Uterus (tissue), 4 donors: Measurements from ENCODE around the gene PAX2. TPM values are rescaled to one million over a fixed set of nuclear protein-coding genes. Genes with fewer than 3 reads are reported as not detected.

Source experiments
- DNase-seq, 2 donors: peaks; one replicate each; pipeline ENCODE4 v3.0.0-alpha.2; 2019 to 2020
- H3K27ac ChIP-seq, 2 donors: fragments of 200-600 bp; sonication (generic); 1 replicate in 1 of 2; 2 replicates in 1 of 2; pipeline ENCODE4 v1.5.1; 2016 to 2018
- H3K27me3 ChIP-seq, 2 donors: fragments of 200-600 bp; sonication (generic); one replicate each; pipeline ENCODE4 v1.5.1; 2018 to 2019; ENCODE audit warnings: control low read depth in 1 of 2
- H3K36me3 ChIP-seq, 2 donors: fragments of 200-600 bp; sonication (generic); one replicate each; pipeline ENCODE4 v1.5.1; 2019; ENCODE audit warnings: control low read depth in 1 of 2
- H3K4me1 ChIP-seq, 2 donors: fragments of 200-600 bp; sonication (generic); one replicate each; pipeline ENCODE4 v1.5.1; 2018 to 2019; ENCODE audit warnings: control low read depth in 1 of 2
- H3K4me3 ChIP-seq, 2 donors: fragments of 200-600 bp; sonication (generic); 1 replicate in 1 of 2; 2 replicates in 1 of 2; pipeline ENCODE4 v1.5.1; 2018 to 2019; ENCODE audit warnings: mild to moderate bottlenecking in 1 of 2
- H3K9me3 ChIP-seq, 2 donors: fragments of 200-600 bp; sonication (generic); one replicate each; pipeline ENCODE4 v1.5.1; 2019; ENCODE audit warnings: control low read depth in 1 of 2
- POLR2A ChIP-seq, 2 donors: fragments of 450-650 bp; IDR thresholded peaks; one replicate each; pipeline ENCODE4 v1.6.1; 2016; ENCODE audit warnings: antibody characterized with exemption in 2 of 2, mild to moderate bottlenecking in 1 of 2, moderate library complexity in 1 of 2
- intact Hi-C: fragments of 100-400 bp; cut with DNase I; formaldehyde crosslinking; loops from one replicate; pipeline ENCODE4 v1.15.1; 2023; ENCODE audit warnings: low total_unique reads
- total RNA-seq, 4 donors: library from RNA; depleted of rRNA in 3 of 4; stranded (reverse); fragments of >200 nt in 3 of 4; gene quantifications; one replicate each; pipeline versions ENCODE4 v1.1.0 to v1.2.4, GENCODE V29; 2014 to 2023
- TF ChIP-seq, protein P1 (sequence below), 4 experiments: fragments of 200-600 bp in 2 of 4; fragments of 450-650 bp in 2 of 4; sonication (generic) in 2 of 4; IDR thresholded peaks; one replicate each; pipeline ENCODE4 v1.5.1; 2016 to 2019; ENCODE audit warnings: antibody characterized with exemption in 4 of 4, mild to moderate bottlenecking in 2 of 4, moderate library complexity in 1 of 4
- donor health status: DM: yes; HTN: yes; CAD: no.

Gene PAX2
- total RNA-seq, 4 donors from 2014 or later, result 0.64 to 39.7 (median 21.3) TPM; not detected in 1

DNA sequence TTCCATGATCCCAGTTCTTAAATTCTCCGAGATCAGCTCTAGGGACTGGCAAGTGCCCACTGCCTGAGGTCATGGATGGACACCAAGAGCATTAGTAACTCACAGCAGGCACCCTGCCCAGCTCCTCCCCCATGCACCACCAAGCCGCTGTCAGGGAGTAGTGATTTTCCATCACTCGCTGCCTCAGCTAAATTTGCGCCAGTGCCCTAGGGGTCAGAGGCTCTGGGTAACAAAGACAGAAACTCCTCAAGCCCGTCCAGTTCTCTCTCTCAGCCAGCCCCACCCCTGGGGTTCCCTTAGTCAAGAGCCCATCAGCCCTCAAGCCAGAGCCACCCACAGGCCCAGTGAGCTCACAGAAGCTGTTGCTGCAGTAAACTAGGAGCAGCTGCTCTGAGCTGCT is 30.0 kb downstream of the PAX2 start:
- H3K27me3 ChIP-seq, result no peaks in the 10 kb centered on the region
- TF ChIP-seq, protein P1, sequence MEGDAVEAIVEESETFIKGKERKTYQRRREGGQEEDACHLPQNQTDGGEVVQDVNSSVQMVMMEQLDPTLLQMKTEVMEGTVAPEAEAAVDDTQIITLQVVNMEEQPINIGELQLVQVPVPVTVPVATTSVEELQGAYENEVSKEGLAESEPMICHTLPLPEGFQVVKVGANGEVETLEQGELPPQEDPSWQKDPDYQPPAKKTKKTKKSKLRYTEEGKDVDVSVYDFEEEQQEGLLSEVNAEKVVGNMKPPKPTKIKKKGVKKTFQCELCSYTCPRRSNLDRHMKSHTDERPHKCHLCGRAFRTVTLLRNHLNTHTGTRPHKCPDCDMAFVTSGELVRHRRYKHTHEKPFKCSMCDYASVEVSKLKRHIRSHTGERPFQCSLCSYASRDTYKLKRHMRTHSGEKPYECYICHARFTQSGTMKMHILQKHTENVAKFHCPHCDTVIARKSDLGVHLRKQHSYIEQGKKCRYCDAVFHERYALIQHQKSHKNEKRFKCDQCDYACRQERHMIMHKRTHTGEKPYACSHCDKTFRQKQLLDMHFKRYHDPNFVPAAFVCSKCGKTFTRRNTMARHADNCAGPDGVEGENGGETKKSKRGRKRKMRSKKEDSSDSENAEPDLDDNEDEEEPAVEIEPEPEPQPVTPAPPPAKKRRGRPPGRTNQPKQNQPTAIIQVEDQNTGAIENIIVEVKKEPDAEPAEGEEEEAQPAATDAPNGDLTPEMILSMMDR (IDR thresholded peaks at IDR 0.05), result no peak
- no peak for TF ChIP-seq POLR2A (IDR thresholded peaks at IDR 0.05)
- intact Hi-C loops, result no loop called here

DNA sequence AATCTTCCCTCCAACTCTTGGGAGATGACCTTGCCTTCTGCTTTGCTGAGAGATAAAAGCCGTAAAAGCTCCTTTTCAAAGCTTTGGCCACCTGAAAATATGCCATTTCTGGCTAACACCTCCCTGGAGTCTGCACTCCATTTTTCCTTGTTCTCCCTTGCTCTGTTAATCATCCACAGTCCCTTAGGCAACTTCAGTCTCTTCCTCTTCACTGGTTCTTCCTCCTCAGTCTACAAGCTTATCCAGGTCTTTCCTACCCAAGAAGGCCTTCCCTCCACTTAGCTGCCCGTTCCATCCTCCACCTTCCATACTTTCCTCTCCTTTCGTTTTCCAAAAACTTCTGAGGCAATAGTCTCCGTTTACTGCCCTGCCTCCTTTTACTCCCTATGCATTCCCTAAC is 30.5 kb downstream of the PAX2 start:
- no peaks in the 10 kb centered on the region for H3K36me3 ChIP-seq
- no peak for DNase-seq
- H3K27ac ChIP-seq, result no peak overlapping the region
- intact Hi-C loops, result no loop called here
- H3K4me3 ChIP-seq, result no peak overlapping the region
- no peaks in the 10 kb centered on the region for H3K4me1 ChIP-seq
- no peaks in the 10 kb centered on the region for H3K9me3 ChIP-seq
- TF ChIP-seq, protein P1 (IDR thresholded peaks at IDR 0.05), result no peak
- TF ChIP-seq POLR2A (IDR thresholded peaks at IDR 0.05), result no peak
- no peaks in the 10 kb centered on the region for H3K27me3 ChIP-seq

More for the DNA sequence above, 30.0 kb downstream of the PAX2 start:
- Histone ChIP-seq H3K4me3 (no peak overlapping the region), H3K27ac (no peak overlapping the region), H3K4me1 (no peaks in the 10 kb centered on the region), H3K36me3 (no peaks in the 10 kb centered on the region), H3K9me3 (no peaks in the 10 kb centered on the region)
- DNase-seq, result no peak

DNA sequence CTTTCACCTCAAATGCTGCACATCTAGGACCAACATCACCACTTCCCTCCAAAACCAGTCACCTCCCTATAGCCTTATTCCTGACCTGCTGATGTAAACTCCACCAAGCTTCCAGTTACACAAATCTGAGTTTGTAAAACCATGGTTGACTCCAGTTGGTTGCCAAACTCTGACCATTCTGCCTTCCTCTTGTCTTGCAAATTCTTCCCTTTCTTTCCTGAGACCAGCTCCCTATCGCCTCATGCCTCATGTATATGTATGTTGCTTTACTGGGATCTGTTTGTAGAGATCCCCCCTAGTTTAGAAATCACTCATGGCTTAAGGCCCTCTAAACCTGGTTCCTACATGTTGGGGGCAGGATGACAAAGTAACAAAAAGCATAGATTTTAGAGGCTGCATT is 31.3 kb downstream of the PAX2 start:
- TF ChIP-seq, protein P1 (IDR thresholded peaks at IDR 0.05), result no peak
- TF ChIP-seq POLR2A (IDR thresholded peaks at IDR 0.05), result no peak
- no peaks in the 10 kb centered on the region for H3K27me3 ChIP-seq
- H3K9me3 ChIP-seq, result no peaks in the 10 kb centered on the region
- no peak for DNase-seq
- no peak overlapping the region for H3K4me3 ChIP-seq
- H3K36me3 ChIP-seq, result no peaks in the 10 kb centered on the region
- no peak overlapping the region for H3K27ac ChIP-seq
- H3K4me1 ChIP-seq, result no peaks in the 10 kb centered on the region
- intact Hi-C loops, result no loop called here

DNA sequence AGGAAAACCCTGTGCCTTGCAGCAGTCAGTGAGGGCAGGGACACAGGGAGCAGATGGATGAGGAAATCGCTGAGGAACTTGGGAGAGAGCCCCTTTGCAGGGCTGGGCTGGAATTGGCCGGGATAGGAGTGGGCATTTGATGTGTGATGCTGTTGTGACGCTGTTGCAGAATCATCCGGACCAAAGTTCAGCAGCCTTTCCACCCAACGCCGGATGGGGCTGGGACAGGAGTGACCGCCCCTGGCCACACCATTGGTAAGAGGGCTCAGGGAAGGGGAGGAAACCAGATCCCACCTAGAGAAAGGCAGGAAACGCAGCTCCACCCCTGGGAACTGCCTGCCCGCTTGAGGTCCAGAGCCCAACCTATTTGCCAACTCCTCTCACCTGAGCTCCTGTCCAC is 33.9 kb downstream of the PAX2 start:
- TF ChIP-seq, protein P1 (IDR thresholded peaks at IDR 0.05), result no peak
- TF ChIP-seq POLR2A (IDR thresholded peaks at IDR 0.05), result no peak

DNA sequence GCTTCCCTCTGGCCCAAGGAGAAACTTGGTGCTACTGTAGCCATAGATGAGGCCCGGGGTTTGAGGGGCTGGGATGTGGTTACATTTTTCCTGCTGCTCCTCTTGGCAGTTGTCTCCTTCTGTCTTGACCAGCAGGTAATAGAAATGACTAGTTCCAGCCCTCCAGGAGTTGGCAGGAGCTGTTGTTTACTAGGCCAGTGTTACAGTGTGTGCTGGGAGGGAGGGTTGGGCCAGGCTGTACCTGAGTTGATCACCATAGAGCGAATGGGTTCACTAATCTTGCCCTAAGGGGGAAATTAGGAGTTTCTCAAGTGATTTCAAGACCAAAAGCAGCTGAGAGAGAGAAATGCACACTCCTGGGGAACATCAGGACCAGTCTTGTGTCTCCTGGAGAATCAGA is 34.9 kb downstream of the PAX2 start:
- DNase-seq, result no peak
- intact Hi-C loops, result no loop called here
- Histone ChIP-seq H3K27me3 (no peaks in the 10 kb centered on the region), H3K4me1 (no peaks in the 10 kb centered on the region), H3K27ac (no peak overlapping the region), H3K4me3 (no peak overlapping the region), H3K36me3 (no peaks in the 10 kb centered on the region), H3K9me3 (no peaks in the 10 kb centered on the region)
- TF ChIP-seq POLR2A (IDR thresholded peaks at IDR 0.05), result no peak
- TF ChIP-seq, protein P1 (IDR thresholded peaks at IDR 0.05), result no peak

More for the DNA sequence above, 33.9 kb downstream of the PAX2 start:
- no peak overlapping the region for H3K4me3 ChIP-seq
- H3K9me3 ChIP-seq, result no peaks in the 10 kb centered on the region
- H3K4me1 ChIP-seq, result no peaks in the 10 kb centered on the region
- no peaks in the 10 kb centered on the region for H3K36me3 ChIP-seq
- no peak for DNase-seq
- H3K27ac ChIP-seq, result no peak overlapping the region
- intact Hi-C loops, result no loop called here
- H3K27me3 ChIP-seq, result no peaks in the 10 kb centered on the region
